Neural crest cell (in vitro differentiated cells): ENCODE data around the gene MICAL2. TPM values are rescaled to one million over a fixed set of nuclear protein-coding genes. Genes with fewer than 3 reads are reported as not detected.

ENCODE experiments used
- DNase-seq: peaks from one replicate; pipeline ENCODE4 v3.0.0; 2021; ENCODE audit warnings: low read depth, mixed read lengths, low spot score
- H3K27ac Mint-ChIP-seq: one replicate; pipeline ENCODE4 v1.8.0; 2021; ENCODE audit warnings: mild to moderate bottlenecking, mixed read lengths; ENCODE audit not compliant: unreplicated experiment
- H3K27me3 Mint-ChIP-seq: 2 replicates; pipeline ENCODE4 v1.8.0; 2021; ENCODE audit warnings: low read depth, mild to moderate bottlenecking, mixed read lengths
- H3K36me3 Mint-ChIP-seq: 2 replicates; pipeline ENCODE4 v1.8.0; 2021; ENCODE audit warnings: low read depth, mild to moderate bottlenecking, mixed read lengths
- H3K4me1 Mint-ChIP-seq: 2 replicates; pipeline ENCODE4 v1.8.0; 2021; ENCODE audit warnings: mixed read lengths
- H3K4me3 Mint-ChIP-seq: one replicate; pipeline ENCODE4 v1.8.0; 2021; ENCODE audit warnings: mild to moderate bottlenecking, mixed read lengths
- H3K9me3 Mint-ChIP-seq: 2 replicates; pipeline ENCODE4 v1.8.0; 2021; ENCODE audit warnings: mixed read lengths
- total RNA-seq: library from RNA; stranded (reverse); gene quantifications from 2 replicates; pipeline ENCODE4 v1.2.1, GENCODE V29; 2021
- TF ChIP-seq, protein P1 (sequence below): fragments of 200-600 bp; sonication (generic); conservative IDR thresholded peaks from 2 replicates; pipeline ENCODE4 v1.5.0; 2021; ENCODE audit warnings: antibody characterized with exemption, mild to moderate bottlenecking

MICAL2 gene
- total RNA-seq, 1 donor from 2014 or later, result 1.1 TPM

- H3K4me3 Mint-ChIP-seq, result no peak overlapping the region
- no peaks in the 10 kb centered on the region for H3K27me3 Mint-ChIP-seq
- TF ChIP-seq, protein P1, sequence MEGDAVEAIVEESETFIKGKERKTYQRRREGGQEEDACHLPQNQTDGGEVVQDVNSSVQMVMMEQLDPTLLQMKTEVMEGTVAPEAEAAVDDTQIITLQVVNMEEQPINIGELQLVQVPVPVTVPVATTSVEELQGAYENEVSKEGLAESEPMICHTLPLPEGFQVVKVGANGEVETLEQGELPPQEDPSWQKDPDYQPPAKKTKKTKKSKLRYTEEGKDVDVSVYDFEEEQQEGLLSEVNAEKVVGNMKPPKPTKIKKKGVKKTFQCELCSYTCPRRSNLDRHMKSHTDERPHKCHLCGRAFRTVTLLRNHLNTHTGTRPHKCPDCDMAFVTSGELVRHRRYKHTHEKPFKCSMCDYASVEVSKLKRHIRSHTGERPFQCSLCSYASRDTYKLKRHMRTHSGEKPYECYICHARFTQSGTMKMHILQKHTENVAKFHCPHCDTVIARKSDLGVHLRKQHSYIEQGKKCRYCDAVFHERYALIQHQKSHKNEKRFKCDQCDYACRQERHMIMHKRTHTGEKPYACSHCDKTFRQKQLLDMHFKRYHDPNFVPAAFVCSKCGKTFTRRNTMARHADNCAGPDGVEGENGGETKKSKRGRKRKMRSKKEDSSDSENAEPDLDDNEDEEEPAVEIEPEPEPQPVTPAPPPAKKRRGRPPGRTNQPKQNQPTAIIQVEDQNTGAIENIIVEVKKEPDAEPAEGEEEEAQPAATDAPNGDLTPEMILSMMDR, result no peak
These were observed 110.7 kb downstream of the MICAL2 start for GRCh38 chr11:12221051-12221535.

GRCh38 chr11:12222055-12222792 is 111.8 kb downstream of the MICAL2 start:
- no peaks in the 10 kb centered on the region for H3K36me3 Mint-ChIP-seq

More at GRCh38 chr11:12221051-12221535, 110.7 kb downstream of the MICAL2 start:
- H3K36me3 Mint-ChIP-seq, result no peaks in the 10 kb centered on the region
- DNase-seq, result no peak
- no peaks in the 10 kb centered on the region for H3K9me3 Mint-ChIP-seq
- no peak overlapping the region for H3K27ac Mint-ChIP-seq
- H3K4me1 Mint-ChIP-seq, result no peaks in the 10 kb centered on the region

DNA sequence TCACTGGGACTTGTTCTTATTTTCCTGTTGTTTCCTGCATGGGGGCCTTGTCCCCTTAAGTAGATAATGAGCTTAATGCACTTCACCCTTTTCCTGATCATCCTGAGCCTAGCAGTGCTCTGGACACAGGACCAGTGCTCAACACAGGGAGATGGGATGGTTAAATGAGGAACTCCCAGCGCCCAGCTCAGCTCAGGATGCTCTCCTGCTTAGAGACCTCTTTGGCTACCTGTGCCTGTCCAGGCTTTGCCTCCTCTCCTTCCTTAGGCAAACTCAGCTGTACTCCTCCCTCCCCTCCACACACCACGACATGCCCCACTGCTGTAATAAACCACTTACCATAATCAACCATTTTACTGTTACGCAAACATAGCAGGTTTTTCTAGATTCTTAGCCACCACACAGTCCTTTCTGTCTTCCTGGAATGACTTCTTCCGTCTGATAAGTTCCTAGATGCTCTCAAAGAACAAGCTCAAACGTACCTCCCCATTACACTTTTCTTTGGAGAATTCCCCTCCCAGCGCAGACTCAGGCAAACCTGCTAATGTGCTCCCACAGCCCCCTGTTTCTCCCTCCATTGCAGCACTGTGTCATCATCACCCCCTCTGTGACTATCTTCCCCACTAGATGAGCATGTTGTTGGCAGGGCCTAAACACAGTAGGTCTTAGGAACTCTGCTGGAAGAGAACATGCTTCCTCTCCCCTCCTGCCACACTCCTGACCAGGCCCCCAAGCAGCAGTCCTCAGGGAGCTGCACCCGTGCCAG is 113.6 kb downstream of the MICAL2 start:
- TF ChIP-seq, protein P1, result no peak
- H3K27ac Mint-ChIP-seq, result no peak overlapping the region
- H3K4me1 Mint-ChIP-seq, result no peaks in the 10 kb centered on the region
- DNase-seq, result no peak
- H3K36me3 Mint-ChIP-seq, result no peaks in the 10 kb centered on the region
- H3K9me3 Mint-ChIP-seq, result no peaks in the 10 kb centered on the region
- H3K27me3 Mint-ChIP-seq, result no peaks in the 10 kb centered on the region
- no peak overlapping the region for H3K4me3 Mint-ChIP-seq

More at GRCh38 chr11:12222055-12222792, 111.8 kb downstream of the MICAL2 start:
- H3K9me3 Mint-ChIP-seq, result no peaks in the 10 kb centered on the region
- TF ChIP-seq, protein P1, result no peak
- no peak overlapping the region for H3K27ac Mint-ChIP-seq
- H3K4me3 Mint-ChIP-seq, result no peak overlapping the region
- H3K27me3 Mint-ChIP-seq, result no peaks in the 10 kb centered on the region
- DNase-seq, result no peak
- no peaks in the 10 kb centered on the region for H3K4me1 Mint-ChIP-seq

DNA sequence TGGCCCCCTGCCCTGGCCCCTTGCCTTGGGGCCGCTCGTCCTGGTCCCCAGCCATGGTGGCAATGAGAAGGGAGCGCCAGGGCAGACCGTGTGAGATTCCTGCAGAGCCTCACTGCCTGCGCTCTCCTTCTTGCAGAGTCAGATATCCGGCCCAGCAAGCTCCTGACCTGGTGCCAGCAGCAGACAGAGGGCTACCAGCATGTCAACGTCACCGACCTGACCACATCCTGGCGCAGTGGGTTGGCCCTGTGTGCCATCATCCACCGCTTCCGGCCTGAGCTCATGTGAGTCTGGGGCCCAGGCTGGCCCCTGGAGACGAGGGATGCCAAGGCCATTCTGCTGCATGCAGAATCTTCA is 114.1 kb downstream of the MICAL2 start:
- no peaks in the 10 kb centered on the region for H3K4me1 Mint-ChIP-seq
- no peak overlapping the region for H3K4me3 Mint-ChIP-seq
- TF ChIP-seq, protein P1, result no peak
- no peaks in the 10 kb centered on the region for H3K9me3 Mint-ChIP-seq
- no peaks in the 10 kb centered on the region for H3K27me3 Mint-ChIP-seq
- H3K36me3 Mint-ChIP-seq, result no peaks in the 10 kb centered on the region
- no peak overlapping the region for H3K27ac Mint-ChIP-seq
- no peak for DNase-seq

- Mint-ChIP-seq H3K4me3 (no peak overlapping the region), H3K36me3 (no peaks in the 10 kb centered on the region), H3K9me3 (no peaks in the 10 kb centered on the region), H3K4me1 (no peaks in the 10 kb centered on the region), H3K27ac (no peak overlapping the region), H3K27me3 (no peaks in the 10 kb centered on the region)
- TF ChIP-seq, protein P1, result no peak
- no peak for DNase-seq
These were observed 114.8 kb downstream of the MICAL2 start for GRCh38 chr11:12225046-12225739.
